ENCODE measurements around the gene GFOD2.

DNA sequence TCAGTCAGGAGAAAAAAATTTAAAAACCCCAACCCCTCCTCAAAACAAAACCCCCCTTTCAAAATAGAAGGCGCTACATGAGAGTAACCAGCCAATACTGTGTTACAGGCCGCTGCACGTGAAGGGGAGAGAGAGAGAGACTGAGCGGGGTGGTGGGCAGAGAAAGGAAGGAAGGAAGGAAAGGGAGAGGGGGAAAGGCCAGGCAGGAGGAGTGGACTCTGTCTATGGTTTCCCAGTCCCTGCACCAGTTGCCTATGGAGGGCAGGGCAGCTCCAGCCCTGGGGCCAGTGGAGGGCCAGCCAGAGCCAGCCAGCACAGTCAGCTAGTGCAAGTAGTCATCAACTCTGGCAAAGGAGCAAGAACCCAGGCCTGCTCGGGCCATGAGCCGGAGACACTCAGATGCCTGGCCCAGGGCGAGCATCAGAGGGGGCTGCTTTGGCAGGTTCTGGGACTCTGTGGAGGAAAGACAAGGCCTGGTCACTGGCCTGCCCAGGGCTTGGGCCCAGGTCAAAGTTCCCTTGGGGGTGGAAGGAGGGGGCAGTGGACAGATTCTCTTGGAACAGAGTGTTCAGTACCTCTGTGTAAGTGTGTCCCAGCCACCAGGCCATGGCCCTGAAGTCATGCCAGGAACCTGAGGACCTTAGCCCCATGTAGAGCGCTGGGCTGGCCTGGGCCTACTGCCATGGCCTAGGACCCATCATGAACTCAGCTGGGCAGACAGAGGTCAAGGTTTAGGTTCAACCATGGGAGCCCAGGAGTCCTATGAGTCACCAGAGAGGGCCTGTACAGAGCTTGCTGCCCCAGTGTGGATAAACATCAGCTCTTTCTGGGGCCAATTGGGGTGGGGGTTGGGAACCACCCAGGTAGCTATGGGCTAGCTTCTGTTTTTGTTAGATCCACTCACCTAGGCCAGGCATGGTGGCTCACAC, 7.3 kb upstream of the GFOD2 start:
- TF ChIP-seq ZNF404 (tag by site-specific recombination; IDR thresholded peaks at IDR 0.05) = no peak
- no peak for TF ChIP-seq ZBTB7A (tag by site-specific recombination; IDR thresholded peaks at IDR 0.05; ENCODE audit: low read depth)

Data from HEK293 (cell line).